ENCODE results near the gene TRAF1. TPM values are rescaled to one million over a fixed set of nuclear protein-coding genes. Genes with fewer than 3 reads are reported as not detected.

TRAF1 gene
- total RNA-seq, 1 experiment from 2014 or later, result 0.95 TPM

DNA sequence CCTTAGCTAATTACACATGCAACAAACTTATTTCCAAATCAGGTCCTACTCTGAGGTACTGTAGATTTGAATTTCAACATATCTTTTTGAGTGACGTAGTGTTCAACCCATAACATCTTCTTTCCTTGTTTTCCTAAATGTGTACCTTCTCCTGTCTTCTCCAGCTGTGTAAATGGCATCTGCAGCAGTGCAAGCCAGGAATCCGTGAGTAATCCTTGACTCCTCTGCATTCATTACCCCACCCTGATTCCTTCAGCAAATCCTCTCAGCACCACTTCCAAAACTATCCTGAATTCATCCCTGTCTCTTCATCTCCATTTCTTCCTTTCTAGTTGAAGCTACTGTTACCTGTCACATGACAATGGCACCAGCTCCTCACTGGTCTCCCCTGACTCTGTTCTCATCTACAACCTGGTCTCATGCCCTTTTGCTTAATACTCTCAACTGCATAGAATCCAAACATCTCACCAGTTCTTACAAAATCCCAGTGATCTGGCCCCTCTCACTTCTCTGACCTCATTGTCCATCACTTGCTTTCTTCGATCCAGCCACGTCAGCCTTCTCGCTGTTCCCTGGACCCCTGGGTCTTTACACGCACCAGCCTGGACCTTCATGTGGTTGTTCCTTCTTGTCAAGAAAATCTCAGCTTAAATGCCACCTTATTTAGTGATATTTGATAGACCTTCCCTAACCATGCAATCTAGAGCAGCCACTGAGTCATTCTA lies 14.6 kb upstream of the TRAF1 start:
- peak; percentile 53 for DNase-seq (ENCODE audit: low spot score)

DNA sequence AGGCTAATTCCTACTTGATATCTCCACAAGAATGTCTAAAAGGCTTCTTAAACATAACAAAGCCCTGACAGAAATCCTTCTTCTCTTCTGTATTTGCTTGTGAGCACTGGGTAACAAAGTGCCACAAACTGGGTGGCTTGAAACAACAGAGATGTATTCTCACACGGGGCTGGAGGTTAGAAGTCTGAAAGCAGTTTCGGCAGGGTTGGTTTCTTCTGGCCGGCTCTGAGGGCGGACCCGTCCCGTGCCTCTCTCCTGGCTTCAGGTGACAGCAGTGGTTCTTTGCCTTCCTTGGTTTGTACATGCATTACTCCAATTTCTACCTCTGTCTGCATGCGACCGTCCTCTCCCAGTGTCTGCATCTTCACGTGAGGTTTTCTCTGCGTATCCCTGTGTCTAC lies 14.0 kb upstream of the TRAF1 start:
- DNase-seq (ENCODE audit: low spot score), result no peak

DNA sequence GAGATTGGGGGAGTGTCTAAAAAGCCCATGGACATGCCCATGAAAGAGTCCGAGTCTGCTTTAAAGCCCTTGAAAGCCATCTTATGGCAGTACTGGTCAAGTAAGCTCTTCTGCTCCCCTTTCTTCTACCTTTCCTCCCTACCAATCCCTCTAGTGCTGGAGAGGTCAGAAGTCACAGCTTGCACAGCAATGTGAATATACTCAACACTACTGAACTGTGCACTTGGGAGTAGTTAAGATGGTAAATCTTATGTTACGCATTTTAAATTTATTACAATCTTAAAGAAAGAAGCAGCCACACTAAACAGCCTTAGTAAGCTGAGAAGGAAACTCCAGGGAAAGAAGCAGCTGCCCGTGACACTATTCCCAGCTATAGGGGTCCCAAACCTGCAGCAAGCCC lies 12.3 kb upstream of the TRAF1 start:
- DNase-seq (ENCODE audit: low spot score), result no peak

DNA sequence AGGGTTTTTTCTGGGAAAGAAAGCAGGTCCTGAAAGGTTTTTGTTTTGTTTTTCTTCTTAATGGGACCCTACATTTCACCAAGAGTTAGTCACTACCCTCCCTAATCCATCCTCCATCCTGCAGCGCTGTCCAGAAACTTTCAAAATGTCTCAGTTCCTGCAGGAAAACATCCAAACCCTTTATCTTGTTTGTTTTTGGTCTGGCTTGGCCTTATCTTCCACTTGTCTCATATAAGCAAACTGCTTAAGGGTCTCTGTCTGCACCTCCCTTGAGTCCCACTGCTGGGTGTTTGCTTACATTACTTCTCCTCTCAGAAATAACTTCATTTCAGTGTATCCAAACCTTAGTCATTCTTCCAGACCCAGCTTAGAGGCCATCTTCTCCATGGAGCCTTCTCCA lies 11.0 kb upstream of the TRAF1 start:
- no peak for DNase-seq (ENCODE audit: low spot score)

DNA sequence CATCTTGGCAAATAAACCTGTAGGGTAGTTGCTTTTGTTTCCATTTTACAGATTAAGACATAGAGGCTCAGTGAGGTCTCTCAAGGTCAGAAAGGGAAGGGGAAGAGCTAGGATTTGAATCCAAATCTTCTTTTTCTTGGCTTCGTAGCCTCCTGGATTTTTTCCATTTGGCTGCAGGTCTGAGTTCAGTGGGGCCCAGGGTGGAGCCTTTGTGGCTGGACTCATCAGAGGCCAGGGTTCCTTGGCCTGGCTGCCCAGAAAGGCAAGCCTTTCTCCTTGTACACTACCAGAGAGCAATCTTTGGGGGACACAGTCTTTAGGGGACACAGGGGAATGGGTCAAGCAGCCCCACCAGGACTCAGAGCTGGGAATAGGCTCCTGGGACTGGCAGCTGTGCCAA lies 10.5 kb upstream of the TRAF1 start:
- no peak for DNase-seq (ENCODE audit: low spot score)

GRCh38 chr9:120936764-120937122 lies 10.1 kb upstream of the TRAF1 start:
- DNase-seq (ENCODE audit: low spot score), result no peak

GRCh38 chr9:120936011-120936763 lies 9.6 kb upstream of the TRAF1 start:
- DNase-seq (ENCODE audit: low spot score), result peak; percentile 95

DNA sequence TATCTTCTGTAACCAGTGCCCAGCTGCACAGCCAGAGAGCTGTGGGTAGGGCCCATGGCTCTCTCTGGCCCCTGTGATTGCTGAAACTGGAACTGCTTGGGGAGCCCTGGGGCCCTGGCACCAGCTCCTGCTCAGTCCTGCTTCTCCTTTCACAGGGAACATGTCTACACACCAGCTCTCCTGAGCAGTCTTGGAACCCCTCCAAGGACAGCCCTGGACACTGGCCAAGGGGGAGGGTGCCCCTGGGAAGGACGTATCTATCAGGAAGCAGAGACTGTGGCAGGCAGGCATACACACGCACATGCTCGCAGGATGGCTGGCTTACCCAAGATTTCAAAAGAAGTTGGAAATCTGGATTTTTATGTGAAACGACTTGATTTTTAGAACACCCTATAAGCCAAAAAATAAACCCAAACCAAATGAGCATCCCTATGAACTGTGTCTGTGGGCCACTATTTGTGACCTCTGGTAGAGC lies 8.8 kb upstream of the TRAF1 start:
- peak; percentile 74 for DNase-seq (ENCODE audit: low spot score)

DNA sequence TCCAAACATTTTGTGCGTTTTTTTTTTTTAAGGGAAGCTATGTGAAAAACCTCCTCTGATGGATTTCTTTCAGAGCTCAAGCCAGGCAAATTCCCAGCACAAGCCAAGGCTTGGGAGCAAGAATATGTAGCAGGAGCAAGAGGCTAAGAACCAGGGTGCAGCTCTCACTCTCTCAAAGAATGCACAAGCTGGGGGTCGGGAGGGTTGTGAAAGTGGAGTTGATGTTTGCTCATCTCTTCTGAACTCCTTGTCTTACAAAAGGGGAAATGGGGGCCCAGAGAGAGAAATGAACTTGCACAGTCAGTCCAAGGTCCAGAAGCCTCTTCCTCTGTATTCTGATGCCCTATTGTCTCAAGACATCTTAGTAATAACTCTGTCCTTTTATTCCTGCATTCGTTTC lies 7.7 kb upstream of the TRAF1 start:
- DNase-seq (ENCODE audit: low spot score), result no peak

DNA sequence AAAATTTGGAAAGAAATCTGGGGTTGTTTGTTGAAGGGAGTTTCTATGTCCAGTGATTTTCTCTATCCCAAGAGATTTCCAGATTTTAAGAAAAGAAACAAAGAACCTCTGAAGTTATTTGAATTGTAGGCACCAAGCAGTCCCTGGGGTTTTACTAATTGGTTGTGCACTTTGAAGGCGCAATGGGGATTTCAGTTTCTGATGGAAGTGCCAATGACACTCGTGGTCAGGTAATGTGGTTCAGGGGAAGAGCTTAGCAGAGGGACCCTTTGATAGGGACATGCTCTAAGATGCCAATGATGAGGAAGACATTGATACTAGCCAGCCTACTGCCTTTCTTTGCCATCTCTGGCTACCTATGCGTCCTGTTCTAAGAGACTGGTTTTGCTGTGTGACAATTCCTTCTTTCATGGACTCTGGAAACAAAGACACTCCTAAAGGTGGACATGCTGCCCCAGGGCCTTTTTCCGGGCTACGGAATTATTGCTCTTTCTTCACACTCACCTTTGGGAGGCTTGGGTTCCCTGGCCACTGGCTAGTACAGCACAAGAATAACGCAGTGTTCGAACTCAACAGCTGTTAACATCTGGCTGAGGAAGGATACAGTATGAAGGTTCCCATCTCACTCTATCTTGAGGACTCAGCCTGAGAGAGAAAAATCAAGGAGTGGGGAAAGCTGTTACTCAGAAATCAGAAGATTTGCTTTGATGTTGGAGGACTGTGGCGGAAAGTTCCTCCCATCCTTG lies 6.9 kb upstream of the TRAF1 start:
- no peak for DNase-seq (ENCODE audit: low spot score)

DNA sequence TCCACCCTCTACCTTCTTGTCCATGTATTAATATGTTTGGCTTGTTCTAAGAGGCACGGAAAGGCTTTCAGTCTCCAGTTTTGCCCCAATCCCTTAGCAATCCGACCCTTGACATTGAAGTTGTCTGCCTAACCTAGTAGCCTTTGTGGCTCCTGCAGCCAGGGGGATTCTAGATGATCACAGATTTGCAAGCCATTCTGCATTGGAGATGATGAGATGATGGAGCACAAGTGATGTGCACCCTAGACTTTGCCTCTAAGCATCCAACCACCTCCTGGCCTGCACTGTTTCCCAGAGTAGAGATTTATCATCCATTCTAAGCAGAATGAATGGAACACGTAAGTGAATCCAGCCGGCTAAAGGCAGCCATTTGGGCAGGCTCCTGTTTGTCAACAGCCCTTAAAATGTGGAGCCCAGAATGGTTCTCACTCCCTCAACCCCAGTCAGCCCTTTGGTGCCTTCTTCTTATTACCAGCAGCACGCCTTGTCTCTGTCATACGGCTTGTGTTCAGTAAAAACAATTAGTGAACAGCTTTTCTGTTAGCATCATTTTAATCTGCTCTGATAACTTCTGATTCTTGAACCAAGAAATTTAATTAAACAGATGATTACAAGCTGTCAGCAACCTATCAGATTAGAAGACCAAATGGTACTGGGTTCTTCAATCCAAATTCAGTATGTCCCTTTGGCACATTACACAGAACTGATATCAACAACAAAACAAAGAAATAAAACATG lies 5.7 kb upstream of the TRAF1 start:
- no peak for DNase-seq (ENCODE audit: low spot score)

GRCh38 chr9:120931231-120932085 lies 4.9 kb upstream of the TRAF1 start:
- DNase-seq (ENCODE audit: low spot score), result peak; percentile 84

GRCh38 chr9:120929229-120929791 lies 2.7 kb upstream of the TRAF1 start:
- DNase-seq (ENCODE audit: low spot score), result no peak

- DNase-seq (ENCODE audit: low spot score), result no peak
Observed at GRCh38 chr9:120928483-120929228, 2.1 kb upstream of the TRAF1 start.

DNA sequence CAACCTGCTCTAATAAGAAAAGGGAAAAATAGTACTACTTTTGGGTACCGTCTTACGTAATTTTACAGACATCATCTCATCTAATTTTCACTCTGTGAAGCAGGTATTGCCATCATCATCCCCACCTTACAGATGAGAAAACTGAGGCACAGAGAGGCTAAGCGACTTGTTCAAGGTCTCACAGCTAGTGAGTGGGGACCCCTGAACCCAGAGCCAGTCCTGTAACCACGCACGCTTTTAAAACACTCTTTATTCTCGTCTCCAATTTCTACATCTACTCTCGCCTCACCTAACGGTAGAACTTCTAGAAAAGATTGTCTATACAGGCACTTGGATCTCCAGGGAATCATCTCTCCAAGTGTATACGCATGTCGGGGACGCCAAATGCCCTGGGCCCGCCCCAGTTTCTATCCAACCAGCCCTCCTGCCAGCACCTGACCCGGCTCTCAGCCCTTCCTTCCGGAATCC lies 1.5 kb upstream of the TRAF1 start:
- no peak for DNase-seq (ENCODE audit: low spot score)

- DNase-seq (ENCODE audit: low spot score), result no peak
Observed at GRCh38 chr9:120927269-120928014, 846 bp upstream of the TRAF1 start.

- peak; percentile 98 for DNase-seq (ENCODE audit: low spot score)
Observed at GRCh38 chr9:120925535-120926396, 830 bp downstream of the TRAF1 start.

Measured in A172 (cell line).